Activated T-helper 2 cell treated with anti-CD3 and anti-CD28 coated beads, Interferon-gamma antibody, Interleukin-2, Interleukin-4, amounts not matched to agents 10 μg/mL and 5 μg/mL and 100 μg/mL, durations not matched to agents 14 hours and 24 hours and 36 hours (primary cell): ENCODE data around the gene FKBP8. TPM values are rescaled to one million over a fixed set of nuclear protein-coding genes. Genes with fewer than 3 reads are reported as not detected.
"Not testable (repeated sequence)": the region's sequence is repeated elsewhere in the genome, so short reads cannot be mapped to it uniquely, and the experiment has no call there.

Experiments used
- DNase-seq: peaks from one replicate; pipeline ENCODE4 v3.0.0; 2021; ENCODE audit warnings: low spot score
- H3K27ac Mint-ChIP-seq: one replicate; pipeline ENCODE4 v1.8.0; 2021; ENCODE audit warnings: mixed read lengths
- H3K27me3 Mint-ChIP-seq: one replicate; pipeline ENCODE4 v1.8.0; 2021; ENCODE audit warnings: low read depth, mixed read lengths
- H3K36me3 Mint-ChIP-seq: one replicate; pipeline ENCODE4 v1.8.0; 2021; ENCODE audit warnings: low read depth, mixed read lengths
- H3K4me1 Mint-ChIP-seq: one replicate; pipeline ENCODE4 v1.8.0; 2021; ENCODE audit warnings: low read depth, mixed read lengths
- H3K4me3 Mint-ChIP-seq: one replicate; pipeline ENCODE4 v1.8.0; 2021; ENCODE audit warnings: low read depth, mild to moderate bottlenecking, moderate library complexity, mixed read lengths
- H3K9me3 Mint-ChIP-seq: one replicate; pipeline ENCODE4 v1.8.0; 2021; ENCODE audit warnings: mixed read lengths
- intact Hi-C: fragments of 100-400 bp; cut with micrococcal nuclease; formaldehyde crosslinking; loops from one replicate; pipeline ENCODE4 v1.15.1; 2023
- total RNA-seq: library from RNA; stranded (reverse); gene quantifications from 2 replicates; pipeline ENCODE4 v1.2.3, GENCODE V29; 2022

The FKBP8 gene
- total RNA-seq, 1 donor from 2014 or later: 196 TPM

DNA sequence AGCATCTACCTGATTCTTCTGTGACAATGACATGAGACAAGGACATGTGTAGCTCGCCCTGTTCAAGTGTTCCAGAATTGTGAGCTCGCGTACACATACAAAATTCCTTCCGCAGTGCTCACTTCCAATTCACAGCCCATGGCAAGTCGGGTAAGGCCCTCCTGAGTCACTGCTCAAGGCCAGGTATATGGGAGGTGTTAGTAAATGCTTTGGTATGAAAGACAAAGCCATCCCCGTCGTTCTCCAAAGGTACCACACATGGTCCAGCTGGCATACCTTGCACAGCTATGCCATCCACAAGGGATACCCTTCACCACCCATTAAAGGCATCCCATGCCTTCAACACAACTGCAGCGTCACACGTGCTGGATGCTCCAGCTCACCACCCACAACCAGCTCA is 17.1 kb downstream of the FKBP8 start:
- no peaks in the 10 kb centered on the region for H3K9me3 Mint-ChIP-seq
- H3K36me3 Mint-ChIP-seq: peaks cover 2% of the 10 kb centered on the region
- no peak overlapping the region for H3K4me3 Mint-ChIP-seq
- H3K27ac Mint-ChIP-seq: no peak overlapping the region
- H3K27me3 Mint-ChIP-seq: no peaks in the 10 kb centered on the region
- intact Hi-C loops: no loop called here
- H3K4me1 Mint-ChIP-seq: peaks cover 1% of the 10 kb centered on the region
- DNase-seq: no peak

GRCh38 chr19:18523841-18524240 is 19.5 kb downstream of the FKBP8 start:
- H3K27ac Mint-ChIP-seq: no peak overlapping the region
- H3K4me3 Mint-ChIP-seq: no peak overlapping the region
- H3K4me1 Mint-ChIP-seq: peaks cover 9% of the 10 kb centered on the region
- no peak for DNase-seq
- peaks cover 3% of the 10 kb centered on the region for H3K36me3 Mint-ChIP-seq
- intact Hi-C loops: loop anchor here (2.0 kb wide), 1 partner anchor 45 kb away; no protein-coding TSS in a partner anchor
- no peaks in the 10 kb centered on the region for H3K9me3 Mint-ChIP-seq
- H3K27me3 Mint-ChIP-seq: no peaks in the 10 kb centered on the region

GRCh38 chr19:18522862-18523440 is 20.4 kb downstream of the FKBP8 start:
- not testable (repeated sequence) for H3K4me1 Mint-ChIP-seq, H3K36me3 Mint-ChIP-seq, H3K9me3 Mint-ChIP-seq, DNase-seq, H3K27me3 Mint-ChIP-seq
- Mint-ChIP-seq H3K27ac (peak overlapping the region; percentile 87), H3K4me3 (peak overlapping the region; percentile 67)
- intact Hi-C loops: loop anchor here (1.0 to 2.0 kb wide), 7 partner anchors 21 to 396 kb away; partner anchors contain the start of genes COPE, DDX49, KXD1 and REX1BD

DNA sequence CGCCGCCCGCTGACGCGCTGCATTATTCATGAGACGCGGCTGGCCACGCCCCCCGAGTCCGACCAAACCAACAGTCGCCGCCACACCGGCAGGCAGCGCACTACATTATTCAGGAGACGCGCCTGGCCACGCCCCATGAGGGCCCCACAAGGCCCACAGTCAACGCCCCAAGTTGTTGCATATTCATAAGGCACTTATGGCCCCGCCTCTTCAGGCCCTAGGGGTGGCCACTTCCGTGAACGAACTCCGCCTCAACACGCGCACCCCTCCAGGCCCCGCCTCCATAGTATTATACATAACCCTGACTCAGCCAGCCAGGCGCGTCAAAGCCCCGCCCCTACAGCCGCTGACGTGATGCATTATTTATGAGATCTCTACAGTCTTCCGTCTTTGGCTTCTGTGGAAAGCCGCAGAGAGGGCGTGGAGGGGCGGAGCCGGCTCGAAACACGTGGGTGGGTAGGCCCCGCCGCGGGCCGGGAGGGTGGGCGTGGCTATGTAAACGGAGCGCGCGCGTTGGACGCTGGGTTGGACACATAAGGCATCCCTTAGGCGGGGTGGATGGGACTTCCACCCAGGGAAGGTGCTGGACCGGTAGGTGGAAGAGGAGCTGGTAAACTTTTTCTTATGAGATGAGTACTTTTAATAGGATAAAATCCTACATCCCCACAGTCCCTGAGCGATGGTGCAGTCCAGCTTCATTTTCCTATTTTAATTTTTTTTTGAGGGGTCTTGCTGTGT is 21.1 kb downstream of the FKBP8 start:
- intact Hi-C loops: loop anchor here (1.0 to 2.0 kb wide), 7 partner anchors 22 to 397 kb away; partner anchors contain the start of genes COPE, DDX49, KXD1 and REX1BD
- DNase-seq: peak; percentile 100
- Mint-ChIP-seq H3K36me3 (peaks cover 3% of the 10 kb centered on the region), H3K9me3 (no peaks in the 10 kb centered on the region), H3K27me3 (no peaks in the 10 kb centered on the region), H3K4me3 (peak overlapping the region; percentile 95), H3K27ac (peak overlapping the region; percentile 87), H3K4me1 (peaks cover 9% of the 10 kb centered on the region)

DNA sequence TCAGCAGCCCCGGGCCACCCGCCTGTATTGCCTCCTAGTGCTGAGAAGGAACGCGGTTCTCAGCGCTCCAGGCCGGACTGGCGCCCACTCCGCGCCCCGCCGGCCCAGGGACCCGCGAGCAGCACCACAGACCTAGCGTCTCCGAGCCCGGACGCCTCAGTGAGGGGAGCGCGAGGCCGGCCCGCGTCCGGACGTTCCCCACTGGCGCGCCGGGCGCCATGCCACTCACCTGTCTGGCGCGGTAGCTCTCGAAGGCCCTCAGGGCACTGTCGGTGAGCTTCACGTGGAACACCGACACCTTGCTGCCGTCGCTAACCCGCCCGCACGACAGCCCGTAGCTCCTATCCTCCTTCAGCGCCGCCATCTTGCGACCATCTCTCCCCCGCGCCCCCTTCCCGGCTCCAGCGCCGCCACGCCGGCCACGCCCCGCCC is 21.7 kb downstream of the FKBP8 start, which contains the start of gene ELL:
Gene ELL, minus strand, starts transcription at position 379 of the 432 bp plus-strand sequence. Its CDS starts 15 bp downstream, at position 364.
- peaks cover 11% of the 10 kb centered on the region for H3K4me1 Mint-ChIP-seq
- intact Hi-C loops: loop anchor here (1.0 to 2.0 kb wide), 8 partner anchors 23 to 398 kb away; partner anchors contain the start of genes COPE, DDX49, KXD1 and REX1BD
- H3K27me3 Mint-ChIP-seq: no peaks in the 10 kb centered on the region
- peak within 1 kb of the TSS; percentile 88 for H3K27ac Mint-ChIP-seq
- no peaks in the 10 kb centered on the region for H3K9me3 Mint-ChIP-seq
- H3K4me3 Mint-ChIP-seq: peak within 1 kb of the TSS; percentile 95
- no peak for DNase-seq
- H3K36me3 Mint-ChIP-seq: peaks cover 3% of the 10 kb centered on the region

- H3K27ac Mint-ChIP-seq: peak overlapping the region; percentile 88
- H3K9me3 Mint-ChIP-seq: no peaks in the 10 kb centered on the region
- H3K36me3 Mint-ChIP-seq: peaks cover 3% of the 10 kb centered on the region
- peak overlapping the region; percentile 95 for H3K4me3 Mint-ChIP-seq
- no peaks in the 10 kb centered on the region for H3K27me3 Mint-ChIP-seq
- intact Hi-C loops: loop anchor here (2.0 kb wide), 1 partner anchor 50 kb away; no protein-coding TSS in a partner anchor
- peaks cover 11% of the 10 kb centered on the region for H3K4me1 Mint-ChIP-seq
- peak; percentile 21 for DNase-seq
Observed at GRCh38 chr19:18520848-18521691, 22.3 kb downstream of the FKBP8 start.

DNA sequence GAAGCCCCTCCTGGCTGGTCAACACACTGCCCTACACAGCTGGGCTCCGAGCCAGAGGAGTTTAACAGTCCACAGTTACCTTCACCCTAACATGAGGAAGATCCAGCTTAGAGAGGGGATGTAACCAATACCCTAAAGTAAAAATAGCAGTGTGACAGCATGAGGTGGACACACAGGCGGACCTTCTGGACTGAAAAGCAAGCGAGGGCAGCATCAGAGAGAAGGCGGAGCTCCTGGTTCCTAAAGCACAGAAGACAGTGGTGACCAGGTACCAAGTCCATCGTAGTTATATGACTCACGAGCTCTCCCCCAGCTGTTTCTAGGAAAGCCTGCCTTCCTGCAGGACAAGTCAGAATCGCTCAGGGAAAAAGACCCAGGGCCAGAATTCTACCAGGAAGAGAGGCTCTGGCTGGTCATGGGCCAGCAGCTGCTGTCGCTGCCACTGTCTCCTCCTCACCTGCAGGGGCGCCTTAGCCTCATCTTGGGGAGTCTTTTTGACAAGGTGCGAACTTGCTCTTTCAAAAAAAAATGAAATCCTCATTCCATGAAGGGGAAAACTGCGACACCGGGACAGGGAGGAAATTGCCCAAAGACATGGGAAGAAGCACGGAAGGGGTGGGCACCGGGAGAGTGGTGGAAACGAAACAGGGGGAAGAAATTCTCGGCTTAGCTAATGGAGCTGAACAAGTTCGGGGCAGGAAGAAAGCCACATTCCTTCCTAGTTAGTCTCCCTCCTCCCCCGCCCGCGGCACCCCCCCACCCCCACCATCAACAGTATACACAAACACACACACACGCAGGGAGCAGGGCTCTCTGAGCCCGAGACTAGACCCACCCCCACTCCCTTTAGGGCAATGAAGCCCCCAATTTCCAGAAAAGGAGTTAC is 23.2 kb downstream of the FKBP8 start:
- H3K36me3 Mint-ChIP-seq: peaks cover 3% of the 10 kb centered on the region
- intact Hi-C loops: loop anchor here (2.0 kb wide), 1 partner anchor 49 kb away; no protein-coding TSS in a partner anchor

DNA sequence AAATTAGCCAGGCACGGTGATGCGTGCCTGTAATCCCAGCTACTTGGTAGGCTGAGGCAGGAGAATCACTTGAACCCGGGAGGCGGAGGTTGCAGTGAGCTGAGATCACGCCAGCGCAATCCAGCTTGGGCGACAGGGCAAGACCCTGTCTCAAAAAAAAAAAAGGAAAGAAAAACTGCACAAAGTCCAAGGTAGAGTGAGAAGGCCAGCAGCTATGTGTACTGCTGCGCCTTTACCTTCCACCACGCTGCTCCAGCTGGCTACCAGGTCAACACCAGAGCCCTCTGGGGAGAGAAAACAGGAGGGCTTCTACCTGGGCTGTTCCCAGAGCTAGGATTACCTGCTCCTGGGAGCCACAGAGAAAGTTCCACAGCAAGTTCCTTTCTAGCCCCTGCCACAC is 24.7 kb downstream of the FKBP8 start:
- H3K36me3 Mint-ChIP-seq: peaks cover 3% of the 10 kb centered on the region
- peaks cover 11% of the 10 kb centered on the region for H3K4me1 Mint-ChIP-seq
- no peaks in the 10 kb centered on the region for H3K27me3 Mint-ChIP-seq
- no peak overlapping the region for H3K27ac Mint-ChIP-seq
- no peak for DNase-seq
- intact Hi-C loops: no loop called here
- H3K9me3 Mint-ChIP-seq: no peaks in the 10 kb centered on the region
- H3K4me3 Mint-ChIP-seq: no peak overlapping the region

More for the DNA sequence above, 23.2 kb downstream of the FKBP8 start:
- Mint-ChIP-seq H3K27ac (peak overlapping the region; percentile 88), H3K4me1 (peaks cover 11% of the 10 kb centered on the region), H3K27me3 (no peaks in the 10 kb centered on the region), H3K9me3 (no peaks in the 10 kb centered on the region), H3K4me3 (peak overlapping the region; percentile 95)
- peak; percentile 60 for DNase-seq

- no peak overlapping the region for H3K27ac Mint-ChIP-seq
- H3K4me1 Mint-ChIP-seq: peaks cover 15% of the 10 kb centered on the region
- intact Hi-C loops: no loop called here
- DNase-seq: no peak
- no peaks in the 10 kb centered on the region for H3K27me3 Mint-ChIP-seq
- H3K4me3 Mint-ChIP-seq: no peak overlapping the region
- H3K36me3 Mint-ChIP-seq: peaks cover 5% of the 10 kb centered on the region
- no peaks in the 10 kb centered on the region for H3K9me3 Mint-ChIP-seq
Observed at GRCh38 chr19:18517606-18518005, 25.8 kb downstream of the FKBP8 start.

DNA sequence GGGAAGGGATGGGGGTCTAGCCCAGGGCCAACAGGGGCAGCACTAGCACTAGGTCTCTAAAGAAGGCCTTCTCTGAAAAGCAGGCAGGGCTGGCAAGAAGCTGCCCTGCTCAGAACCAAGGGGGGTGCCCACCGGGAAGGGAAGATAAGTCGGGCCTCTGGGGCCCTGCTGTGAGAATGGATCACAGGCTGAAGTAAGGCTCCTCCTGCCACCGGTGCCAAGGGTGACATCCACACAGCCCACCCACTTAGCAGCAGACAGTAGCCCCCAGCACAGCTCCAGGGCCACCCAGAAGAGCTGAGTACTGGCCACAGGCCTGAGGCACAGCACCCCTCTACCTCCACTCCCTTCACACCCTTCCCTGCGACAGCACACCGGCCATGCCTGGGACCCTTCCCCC is 27.4 kb downstream of the FKBP8 start:
- no peak overlapping the region for H3K4me3 Mint-ChIP-seq
- peaks cover 3% of the 10 kb centered on the region for H3K36me3 Mint-ChIP-seq
- no peaks in the 10 kb centered on the region for H3K9me3 Mint-ChIP-seq
- DNase-seq: no peak
- no peak overlapping the region for H3K27ac Mint-ChIP-seq
- intact Hi-C loops: no loop called here
- H3K27me3 Mint-ChIP-seq: no peaks in the 10 kb centered on the region
- peaks cover 14% of the 10 kb centered on the region for H3K4me1 Mint-ChIP-seq

- H3K27ac Mint-ChIP-seq: no peak overlapping the region
- intact Hi-C loops: no loop called here
- H3K36me3 Mint-ChIP-seq: peaks cover 2% of the 10 kb centered on the region
- no peaks in the 10 kb centered on the region for H3K27me3 Mint-ChIP-seq
- no peaks in the 10 kb centered on the region for H3K9me3 Mint-ChIP-seq
- peaks cover 10% of the 10 kb centered on the region for H3K4me1 Mint-ChIP-seq
- no peak overlapping the region for H3K4me3 Mint-ChIP-seq
- no peak for DNase-seq
Observed at GRCh38 chr19:18514800-18515682, 28.3 kb downstream of the FKBP8 start.
